HCT116 (cell line): Measurements from ENCODE around the gene EXOC5.

Experiments used
- CEBPB ChIP-seq: IDR thresholded peaks from 2 replicates; pipeline ENCODE4 v1.6.1; 2012; ENCODE audit warnings: low read depth
- ELF1 ChIP-seq: IDR thresholded peaks from 2 replicates; pipeline ENCODE4 v1.6.1; 2012; ENCODE audit warnings: low read depth, borderline replicate concordance
- EZH2 ChIP-seq: fragments of 200-600 bp; sonication (generic); IDR thresholded peaks from 2 replicates; pipeline ENCODE4 v1.6.1; 2017; ENCODE audit warnings: antibody characterized with exemption, mixed run types
- POLR2A ChIP-seq: IDR thresholded peaks from 2 replicates; pipeline ENCODE4 v1.7.0; 2011; ENCODE audit warnings: borderline replicate concordance; ENCODE audit not compliant: insufficient read depth, insufficient read length; ENCODE audit errors: extremely low read depth
- POLR2AphosphoS5 ChIP-seq: IDR thresholded peaks from 2 replicates; pipeline ENCODE4 v1.6.1; 2011; ENCODE audit warnings: mild to moderate bottlenecking, low read depth, low read length, moderate library complexity
- SP1 ChIP-seq: IDR thresholded peaks from 2 replicates; pipeline ENCODE4 v1.6.1; 2012; ENCODE audit warnings: low read depth
- ZFX ChIP-seq: fragments of 450-650 bp; IDR thresholded peaks from 2 replicates; pipeline ENCODE4 v1.6.1; 2017
- TF ChIP-seq, protein P1 (sequence below), 3 experiments: fragments of 200-600 bp in 1 of 3; sonication (generic) in 1 of 3; IDR thresholded peaks in 2 of 3; conservative IDR thresholded peaks in 1 of 3; 2 replicates each; pipeline ENCODE4 v1.5.1; 2012 to 2017; ENCODE audit warnings: low read depth in 2 of 3, low read length in 2 of 3, antibody characterized with exemption in 1 of 3, borderline replicate concordance in 1 of 3, control low read depth in 1 of 3, mild to moderate bottlenecking in 1 of 3, mixed read lengths in 1 of 3, mixed run types in 1 of 3, moderate library complexity in 1 of 3; ENCODE audit not compliant: insufficient read depth in 1 of 3
- TF ChIP-seq, protein P2 (sequence below): IDR thresholded peaks from 2 replicates; pipeline ENCODE4 v1.6.1; 2012

DNA sequence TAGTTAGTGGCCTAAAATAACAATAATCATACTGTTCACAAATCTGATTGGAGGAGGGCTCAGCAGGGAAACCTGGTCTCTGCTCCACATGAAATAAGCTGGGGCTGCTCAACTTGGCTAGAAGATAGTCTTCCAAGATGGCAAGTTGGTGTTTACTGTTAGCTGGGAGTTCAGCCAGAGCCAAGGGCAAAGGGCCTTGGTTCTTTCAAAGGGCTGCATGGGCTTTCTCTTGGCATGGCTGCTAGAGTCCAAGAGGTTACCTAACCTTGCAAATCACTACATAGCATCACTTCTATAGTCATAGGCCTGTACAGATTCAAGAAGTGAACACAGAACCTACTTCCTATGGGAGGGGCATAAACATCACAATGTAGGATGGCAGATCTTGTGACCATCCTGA is 7.1 kb downstream of the EXOC5 start:
- TF ChIP-seq, protein P1, sequence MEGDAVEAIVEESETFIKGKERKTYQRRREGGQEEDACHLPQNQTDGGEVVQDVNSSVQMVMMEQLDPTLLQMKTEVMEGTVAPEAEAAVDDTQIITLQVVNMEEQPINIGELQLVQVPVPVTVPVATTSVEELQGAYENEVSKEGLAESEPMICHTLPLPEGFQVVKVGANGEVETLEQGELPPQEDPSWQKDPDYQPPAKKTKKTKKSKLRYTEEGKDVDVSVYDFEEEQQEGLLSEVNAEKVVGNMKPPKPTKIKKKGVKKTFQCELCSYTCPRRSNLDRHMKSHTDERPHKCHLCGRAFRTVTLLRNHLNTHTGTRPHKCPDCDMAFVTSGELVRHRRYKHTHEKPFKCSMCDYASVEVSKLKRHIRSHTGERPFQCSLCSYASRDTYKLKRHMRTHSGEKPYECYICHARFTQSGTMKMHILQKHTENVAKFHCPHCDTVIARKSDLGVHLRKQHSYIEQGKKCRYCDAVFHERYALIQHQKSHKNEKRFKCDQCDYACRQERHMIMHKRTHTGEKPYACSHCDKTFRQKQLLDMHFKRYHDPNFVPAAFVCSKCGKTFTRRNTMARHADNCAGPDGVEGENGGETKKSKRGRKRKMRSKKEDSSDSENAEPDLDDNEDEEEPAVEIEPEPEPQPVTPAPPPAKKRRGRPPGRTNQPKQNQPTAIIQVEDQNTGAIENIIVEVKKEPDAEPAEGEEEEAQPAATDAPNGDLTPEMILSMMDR (IDR thresholded peaks at IDR 0.05 in 2 of 3, conservative IDR thresholded peaks at IDR 0.05 in 1 of 3; ENCODE audit: borderline replicate concordance in 1 of 3, insufficient read depth in 1 of 3, low read depth in 2 of 3, low read length in 2 of 3) = no peak
- TF ChIP-seq EZH2 = no peak
- TF ChIP-seq ZFX = no peak
- TF ChIP-seq POLR2A = no peak
- TF ChIP-seq POLR2AphosphoS5 = no peak
- no peak for TF ChIP-seq CEBPB
- TF ChIP-seq, protein P2, sequence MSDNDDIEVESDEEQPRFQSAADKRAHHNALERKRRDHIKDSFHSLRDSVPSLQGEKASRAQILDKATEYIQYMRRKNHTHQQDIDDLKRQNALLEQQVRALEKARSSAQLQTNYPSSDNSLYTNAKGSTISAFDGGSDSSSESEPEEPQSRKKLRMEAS = no peak
- no peak for TF ChIP-seq SP1
- TF ChIP-seq ELF1 = no peak
